B cell (primary cell): ENCODE data around the gene SGPL1.

Source experiments
- EZH2 ChIP-seq: IDR thresholded peaks from 2 replicates; pipeline ENCODE4 v1.6.1; 2012; ENCODE audit warnings: borderline replicate concordance, low read depth, mild to moderate bottlenecking, moderate library complexity, low read length; ENCODE audit not compliant: insufficient read depth, poor library complexity, severe bottlenecking
- TF ChIP-seq, protein P1 (sequence below): fragments of 200-600 bp; IDR thresholded peaks from one replicate; pipeline ENCODE4 v1.8.0; 2022; ENCODE audit warnings: antibody characterized with exemption, mild to moderate bottlenecking

DNA sequence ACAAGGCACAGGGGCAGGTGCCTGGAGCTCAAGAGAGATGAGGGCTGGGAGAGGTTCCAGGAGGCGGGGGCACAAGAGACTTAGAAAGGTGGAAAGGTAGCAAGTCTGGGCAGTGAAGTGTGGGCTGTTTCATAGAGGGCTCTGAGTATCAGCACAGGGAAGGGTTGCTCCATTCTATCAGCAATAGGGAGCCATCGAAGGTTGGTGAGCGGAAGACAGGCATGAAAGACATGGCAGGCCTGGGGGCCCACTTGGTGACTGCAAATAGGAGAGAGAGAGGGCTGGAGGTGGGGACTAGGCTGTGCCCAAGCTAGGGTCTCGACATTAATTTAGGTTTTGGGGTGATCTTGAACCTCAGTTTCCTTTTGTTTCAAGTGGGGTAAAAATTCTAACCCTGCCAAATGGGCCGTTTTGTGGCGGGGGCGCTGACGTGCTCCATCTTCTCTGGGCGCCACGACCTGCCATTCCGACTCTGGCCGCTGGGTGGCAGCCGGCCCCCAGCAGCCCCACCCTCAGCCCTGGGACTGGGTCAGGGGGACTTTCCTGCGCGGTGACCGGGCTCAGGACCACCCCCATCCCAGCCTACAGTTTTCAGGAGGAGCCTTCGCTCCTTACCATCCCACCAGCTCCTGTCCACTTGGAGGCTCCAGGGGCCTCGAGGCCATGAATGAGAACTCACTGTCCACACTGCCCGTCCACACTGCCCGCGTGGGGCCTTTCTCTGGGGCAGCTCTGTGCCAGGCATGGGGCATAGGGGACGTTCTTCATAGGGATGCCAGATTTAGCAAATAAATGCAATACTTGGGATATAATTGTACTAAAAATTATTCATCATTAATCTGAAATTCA is 109.9 kb downstream of the SGPL1 start:
- TF ChIP-seq, protein P1, sequence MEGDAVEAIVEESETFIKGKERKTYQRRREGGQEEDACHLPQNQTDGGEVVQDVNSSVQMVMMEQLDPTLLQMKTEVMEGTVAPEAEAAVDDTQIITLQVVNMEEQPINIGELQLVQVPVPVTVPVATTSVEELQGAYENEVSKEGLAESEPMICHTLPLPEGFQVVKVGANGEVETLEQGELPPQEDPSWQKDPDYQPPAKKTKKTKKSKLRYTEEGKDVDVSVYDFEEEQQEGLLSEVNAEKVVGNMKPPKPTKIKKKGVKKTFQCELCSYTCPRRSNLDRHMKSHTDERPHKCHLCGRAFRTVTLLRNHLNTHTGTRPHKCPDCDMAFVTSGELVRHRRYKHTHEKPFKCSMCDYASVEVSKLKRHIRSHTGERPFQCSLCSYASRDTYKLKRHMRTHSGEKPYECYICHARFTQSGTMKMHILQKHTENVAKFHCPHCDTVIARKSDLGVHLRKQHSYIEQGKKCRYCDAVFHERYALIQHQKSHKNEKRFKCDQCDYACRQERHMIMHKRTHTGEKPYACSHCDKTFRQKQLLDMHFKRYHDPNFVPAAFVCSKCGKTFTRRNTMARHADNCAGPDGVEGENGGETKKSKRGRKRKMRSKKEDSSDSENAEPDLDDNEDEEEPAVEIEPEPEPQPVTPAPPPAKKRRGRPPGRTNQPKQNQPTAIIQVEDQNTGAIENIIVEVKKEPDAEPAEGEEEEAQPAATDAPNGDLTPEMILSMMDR, result peak; percentile 88
- TF ChIP-seq EZH2, result no peak
